ENCODE measurements around the gene ZNF318.
"Not testable (repeated sequence)": the region's sequence is repeated elsewhere in the genome, so short reads cannot be mapped to it uniquely, and the experiment has no call there.

Gene ZNF318

DNA sequence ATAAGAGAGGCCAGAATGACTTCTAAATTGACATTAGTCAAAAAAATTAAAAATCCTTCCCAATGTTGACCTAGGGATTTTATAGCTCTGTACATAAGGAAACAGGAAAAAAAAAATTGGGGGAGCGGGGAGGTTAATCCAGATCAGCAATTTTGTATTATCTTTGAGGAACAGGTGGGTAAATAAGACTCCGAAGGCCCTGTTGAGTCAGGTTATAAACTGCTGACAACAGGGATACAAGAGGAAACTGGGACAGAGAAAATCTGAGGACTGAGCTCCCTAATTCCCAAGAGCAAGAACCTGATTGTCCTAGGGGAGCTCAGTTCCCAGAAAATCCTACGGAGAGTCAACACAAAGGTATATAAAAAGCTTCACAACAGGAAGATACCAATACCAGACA lies 34.0 kb downstream of the ZNF318 start:
- DNase-seq = no peak

DNA sequence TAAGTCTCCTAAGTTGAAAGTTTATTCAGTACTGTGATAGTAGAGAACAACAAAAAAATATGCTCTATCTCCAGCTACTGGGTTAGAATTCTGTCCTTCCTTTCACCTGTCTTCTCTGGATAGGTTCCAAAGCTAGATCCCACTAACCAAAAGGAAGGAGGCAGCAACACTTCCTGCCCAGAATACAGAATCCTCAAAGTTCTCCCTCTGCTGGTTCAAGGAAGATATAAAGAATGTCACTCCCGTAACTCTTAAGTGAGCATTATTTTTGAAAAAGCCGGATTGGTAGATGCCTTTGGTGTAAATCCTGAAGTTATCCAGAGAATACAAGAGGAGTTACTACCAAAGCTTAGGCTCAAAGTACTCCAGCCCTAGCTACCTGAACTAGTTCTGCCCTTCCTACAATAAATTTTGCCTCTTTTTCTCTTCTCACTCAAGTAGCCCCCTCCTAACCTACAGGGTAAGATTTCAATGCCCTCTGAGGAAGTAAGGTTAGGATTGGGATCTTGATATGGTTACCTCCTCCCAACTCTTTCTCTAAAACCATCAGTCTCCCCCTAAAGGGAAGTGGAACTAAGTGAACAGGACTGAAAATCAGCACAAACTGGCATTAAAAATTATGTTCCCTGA lies 34.9 kb downstream of the ZNF318 start:
- no peak for DNase-seq

DNA sequence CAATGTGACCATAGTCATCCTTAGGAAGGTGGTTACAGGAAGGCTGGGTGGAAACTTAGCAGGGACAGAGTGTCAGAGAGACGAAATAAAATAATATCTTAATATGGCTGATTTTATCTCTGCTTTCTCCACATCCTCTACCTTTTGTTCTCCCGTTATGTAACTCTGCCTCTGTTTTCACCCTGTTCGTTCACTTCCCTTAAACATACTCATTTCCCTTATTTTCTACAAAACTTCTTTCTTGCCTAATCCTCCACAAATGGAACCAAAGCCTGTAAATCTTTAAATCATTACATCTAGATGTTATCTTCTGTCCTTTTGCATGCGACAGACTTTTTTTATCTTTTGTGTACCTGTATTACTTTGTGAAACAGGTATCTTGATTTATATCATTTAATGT lies 37.6 kb downstream of the ZNF318 start:
- DNase-seq = no peak

DNA sequence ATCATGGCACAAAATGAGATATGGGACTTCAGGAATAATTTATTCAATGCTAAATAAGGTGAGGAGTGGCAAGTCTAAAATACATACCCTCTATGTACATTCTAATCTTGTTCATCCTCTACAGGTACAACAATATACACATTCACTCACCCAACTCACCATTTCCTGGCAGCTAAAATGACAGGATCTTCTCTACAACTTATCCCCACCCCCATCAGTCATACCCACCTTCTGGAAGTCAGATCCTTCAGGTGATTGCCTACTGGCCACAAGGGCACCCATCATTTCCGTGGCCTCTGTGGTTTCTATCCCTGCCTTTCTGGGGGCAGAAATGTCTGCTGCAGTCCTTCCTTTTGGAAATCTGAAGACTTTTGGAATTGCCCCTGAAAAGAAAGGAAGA lies 38.0 kb downstream of the ZNF318 start:
- no peak for DNase-seq

DNA sequence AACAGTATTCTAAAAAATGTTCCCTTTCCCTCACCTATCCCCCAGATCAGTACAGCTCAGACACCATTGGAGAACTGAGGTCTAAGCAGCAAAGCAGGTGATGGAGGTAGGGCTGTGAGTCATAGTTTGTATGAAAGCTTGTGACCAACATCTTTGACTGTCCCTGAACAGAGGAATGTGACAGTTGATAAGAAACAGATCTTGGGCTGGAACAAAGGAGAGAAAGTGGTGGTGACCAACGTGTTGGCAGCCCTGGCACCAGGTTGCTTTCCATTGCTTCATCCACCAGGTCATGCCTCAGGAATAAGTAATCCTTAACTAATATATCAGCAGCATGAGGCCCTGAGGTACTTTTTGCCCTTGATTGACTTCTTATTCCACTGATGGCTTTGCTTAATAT lies 40.9 kb downstream of the ZNF318 start:
- DNase-seq = no peak

DNA sequence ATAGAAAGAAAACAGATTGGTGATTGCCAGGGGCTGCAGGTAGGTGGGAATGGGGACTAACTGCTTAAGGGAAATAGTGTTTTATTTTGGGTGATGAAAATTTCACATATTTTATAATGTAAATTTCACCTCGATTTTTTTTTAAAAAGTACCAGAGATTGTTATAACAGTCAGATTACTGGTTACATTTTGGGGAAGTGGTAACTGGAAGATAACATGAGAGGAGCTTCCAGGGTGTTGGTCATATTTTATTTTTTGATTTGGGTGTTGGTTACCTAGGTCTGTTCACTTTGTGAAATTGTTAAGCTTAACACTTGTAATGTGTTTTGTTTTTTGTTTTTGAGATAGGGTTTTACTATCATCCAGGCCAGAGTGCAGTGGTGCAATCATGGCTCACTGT lies 43.6 kb downstream of the ZNF318 start:
- DNase-seq = no peak

DNA sequence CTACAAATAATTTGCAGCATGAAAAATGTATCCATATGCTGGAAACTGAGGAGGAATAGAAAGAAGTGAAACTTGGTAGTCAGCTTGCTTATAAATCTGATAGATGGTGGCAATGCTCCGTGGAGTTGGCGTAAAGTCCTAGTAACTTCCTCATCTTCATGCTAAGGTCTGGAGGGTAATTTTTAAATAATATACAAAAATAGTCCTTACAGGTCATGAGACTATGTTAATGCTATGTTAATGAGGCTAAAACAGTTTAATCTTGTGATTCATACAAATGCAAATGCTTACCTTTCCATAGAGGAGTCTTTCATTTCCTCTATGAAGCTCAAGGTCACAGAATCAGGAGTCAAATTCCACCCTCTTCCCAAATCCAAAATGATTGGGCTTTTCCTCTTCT lies 51.4 kb downstream of the ZNF318 start:
- no peak for DNase-seq

DNA sequence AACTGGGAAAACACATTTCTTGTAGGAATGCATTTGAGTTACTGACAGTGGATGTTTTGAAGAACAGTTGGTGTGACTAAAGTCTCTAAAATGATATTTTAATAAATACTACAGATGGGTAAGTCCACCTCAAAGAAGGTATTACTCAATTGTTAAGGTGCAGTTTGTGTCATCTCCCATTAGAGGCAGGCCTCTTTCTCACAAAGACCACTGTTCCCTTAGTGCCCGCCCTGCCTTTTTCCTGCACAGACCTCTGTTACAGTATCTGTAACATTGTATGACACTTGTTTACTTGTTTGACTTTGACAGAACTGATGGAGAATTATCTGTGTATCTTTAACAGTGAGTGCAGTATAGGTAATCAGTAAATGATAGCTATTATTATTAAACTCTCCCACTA lies 55.6 kb downstream of the ZNF318 start:
- DNase-seq = no peak

DNA sequence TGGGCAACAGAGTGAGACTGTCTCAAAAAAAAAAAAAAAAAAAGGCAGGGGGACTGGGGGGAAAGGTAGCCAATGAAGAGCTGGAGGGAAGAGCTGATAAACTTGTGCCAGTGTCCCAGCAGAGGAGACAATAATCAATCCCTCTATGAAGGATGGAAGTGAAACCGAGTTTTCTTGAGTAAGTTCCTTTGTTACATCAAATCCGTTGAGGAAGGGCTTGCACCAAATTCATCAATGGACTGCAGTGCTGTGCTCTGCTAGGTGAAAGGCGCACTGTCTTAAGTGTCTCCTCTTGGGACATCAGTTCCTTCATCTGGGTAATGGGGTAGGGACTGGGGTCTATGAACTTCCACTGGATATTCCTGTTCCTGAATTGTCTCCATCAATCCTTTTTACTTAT lies 57.8 kb downstream of the ZNF318 start:
- DNase-seq = no peak

DNA sequence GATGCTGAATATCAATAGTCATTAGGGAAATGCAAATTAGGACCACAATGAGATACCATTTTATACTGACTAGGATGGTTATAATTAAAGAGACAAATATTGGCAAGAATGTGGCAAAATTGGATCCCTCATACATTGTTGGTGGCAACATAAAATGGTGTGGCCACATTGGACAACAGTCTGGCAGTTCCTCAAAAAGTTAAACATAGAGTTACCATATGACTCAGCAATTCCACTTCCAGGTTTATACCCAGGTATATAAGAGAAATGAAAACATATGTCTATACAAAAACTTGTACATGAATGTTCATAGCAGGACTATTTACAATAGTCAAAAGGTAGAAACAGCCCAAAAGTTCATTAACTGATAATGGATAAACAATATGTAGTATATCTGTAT lies 58.8 kb downstream of the ZNF318 start:
- no peak for DNase-seq

DNA sequence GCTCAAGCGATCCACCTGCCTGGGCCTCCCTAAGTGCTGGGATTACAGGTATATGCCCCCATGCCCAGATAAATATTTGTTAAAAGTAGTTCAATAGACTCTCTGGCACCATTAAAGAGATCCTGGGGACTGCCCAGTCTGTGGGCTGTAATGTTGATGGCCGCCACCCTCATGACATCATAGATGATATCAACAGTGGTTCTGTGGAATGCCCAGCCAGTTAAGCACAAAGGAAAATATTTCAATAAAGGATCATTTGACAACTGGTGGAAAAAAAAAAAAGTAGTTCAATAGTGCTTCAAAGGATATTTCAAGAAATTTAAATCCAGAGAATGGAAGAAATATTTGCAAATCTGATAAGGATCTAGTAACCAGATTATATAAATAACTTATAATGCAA lies 59.3 kb downstream of the ZNF318 start:
- no peak for DNase-seq

DNA sequence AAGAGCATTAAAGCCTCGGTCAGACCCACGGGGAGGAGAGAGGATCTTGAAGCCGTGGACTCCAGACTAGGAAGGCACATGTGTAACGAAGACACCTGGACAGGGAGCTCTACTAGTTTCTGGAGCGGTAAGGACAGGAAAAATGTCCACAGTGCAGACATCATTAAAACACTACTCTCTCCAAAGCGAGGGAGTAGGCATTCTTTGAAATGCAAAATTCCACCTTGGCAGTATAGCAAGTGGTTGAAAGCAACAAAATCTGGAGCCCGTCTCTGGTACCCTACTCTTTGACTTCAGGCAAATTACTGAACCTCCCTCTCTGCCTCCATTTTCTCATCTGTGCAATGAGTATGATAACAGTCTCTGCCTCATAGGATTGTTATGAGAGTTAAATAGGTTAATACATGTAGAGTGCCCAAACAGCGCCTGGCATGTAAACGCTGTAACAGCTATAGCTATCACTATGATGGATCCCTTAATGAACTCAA lies 60.4 kb downstream of the ZNF318 start:
- DNase-seq = no peak

DNA sequence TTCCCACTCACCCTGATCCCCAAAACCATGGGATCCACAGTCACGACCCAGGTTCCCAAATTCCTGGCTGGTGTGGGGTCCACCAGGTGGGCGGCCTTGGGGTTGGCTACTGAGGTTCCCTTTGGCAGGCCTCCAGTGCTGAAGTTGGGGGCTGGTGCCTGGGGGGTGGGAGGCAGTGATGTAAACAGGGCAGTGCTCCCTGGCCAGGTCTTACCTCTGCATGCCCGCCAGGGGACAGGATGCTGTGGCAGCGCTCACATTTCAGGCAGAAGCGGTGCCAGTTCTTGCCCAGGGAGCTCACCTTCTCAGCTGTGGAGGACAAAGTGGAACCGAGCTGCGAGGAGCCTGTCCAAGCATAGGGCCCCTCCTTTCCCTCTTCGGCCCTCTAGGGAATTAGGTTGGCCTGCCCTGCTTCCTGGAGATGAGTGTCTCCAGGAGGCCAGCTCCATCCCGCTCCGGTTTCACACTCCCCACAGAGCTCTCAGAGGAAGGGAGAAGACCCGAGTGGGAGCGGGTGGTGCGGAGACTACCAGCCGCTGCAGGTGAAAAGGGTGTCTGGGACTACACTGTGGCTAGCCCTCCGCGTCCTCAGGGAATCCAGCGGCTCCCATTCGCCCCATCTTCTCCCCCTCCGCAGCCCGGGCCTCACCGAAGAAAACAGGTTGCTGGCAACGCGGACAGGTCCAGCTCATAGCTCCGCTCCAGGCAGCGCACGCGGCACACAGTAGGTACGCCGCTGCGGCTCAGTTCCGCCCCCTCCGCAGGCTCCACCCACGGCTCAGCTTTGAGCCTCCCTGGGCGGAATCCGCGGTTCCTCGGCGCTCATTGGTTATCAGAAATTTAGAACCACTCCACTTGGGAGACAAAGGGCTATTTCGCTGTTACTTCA lies 61.1 kb downstream of the ZNF318 start, which contains the start of gene CRIP3:
Gene CRIP3 (minus strand): TSS at position 726 of the 889 bp plus-strand sequence. CDS start 34 bp downstream, at position 692.
- no peak for DNase-seq

DNA sequence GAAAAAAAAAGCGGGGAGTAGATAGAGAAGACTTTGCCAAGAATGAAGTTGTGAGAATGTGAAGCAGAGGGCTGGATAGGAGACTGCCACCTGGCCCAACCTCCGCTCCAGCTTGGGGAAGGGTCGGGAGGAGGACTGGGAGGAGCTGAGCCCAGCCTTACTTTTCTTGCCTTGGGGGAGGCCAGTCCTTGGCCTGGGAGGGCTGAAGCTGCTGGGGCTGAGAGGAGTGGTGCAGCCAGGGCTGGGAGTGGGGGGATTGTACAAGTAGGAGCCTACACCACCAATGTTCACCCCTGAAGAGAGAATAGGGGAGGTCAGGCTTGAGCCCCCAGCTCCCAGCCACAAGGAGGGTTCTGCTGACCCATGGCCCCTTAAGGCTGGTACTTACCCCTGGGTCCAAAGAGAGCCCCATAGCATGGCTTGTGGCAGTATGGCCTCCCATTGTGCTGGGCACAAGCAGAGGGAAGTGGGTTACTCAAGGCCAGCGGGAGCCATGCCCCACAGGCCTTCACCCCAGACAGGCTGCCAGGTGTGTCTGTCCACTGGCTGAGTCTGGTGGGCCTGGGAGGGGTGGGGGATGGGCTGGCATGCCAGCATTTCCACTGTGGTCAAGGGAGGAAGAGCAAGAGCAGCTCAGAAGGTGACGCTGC lies 61.9 kb downstream of the ZNF318 start:
- DNase-seq = no peak

DNA sequence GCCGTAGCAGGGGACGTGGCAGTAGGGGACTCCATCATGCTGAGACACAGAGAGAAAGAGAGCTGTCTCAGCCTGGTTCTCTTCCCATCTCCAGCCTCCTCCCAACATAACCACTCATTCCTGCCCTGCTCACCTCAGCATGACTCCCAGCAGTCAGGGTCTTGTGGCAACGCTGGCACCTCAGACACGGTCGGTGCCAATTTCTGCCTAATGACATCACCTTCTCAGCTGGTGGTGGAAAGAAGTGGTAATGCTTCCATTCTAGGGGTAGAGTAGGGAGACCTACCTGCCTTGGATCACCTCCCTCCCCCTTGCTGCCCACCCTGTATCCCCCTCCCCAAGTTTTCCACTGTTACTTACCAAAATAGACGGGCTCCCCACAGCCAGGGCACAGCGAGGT lies 63.4 kb downstream of the ZNF318 start:
- DNase-seq = no peak

DNA sequence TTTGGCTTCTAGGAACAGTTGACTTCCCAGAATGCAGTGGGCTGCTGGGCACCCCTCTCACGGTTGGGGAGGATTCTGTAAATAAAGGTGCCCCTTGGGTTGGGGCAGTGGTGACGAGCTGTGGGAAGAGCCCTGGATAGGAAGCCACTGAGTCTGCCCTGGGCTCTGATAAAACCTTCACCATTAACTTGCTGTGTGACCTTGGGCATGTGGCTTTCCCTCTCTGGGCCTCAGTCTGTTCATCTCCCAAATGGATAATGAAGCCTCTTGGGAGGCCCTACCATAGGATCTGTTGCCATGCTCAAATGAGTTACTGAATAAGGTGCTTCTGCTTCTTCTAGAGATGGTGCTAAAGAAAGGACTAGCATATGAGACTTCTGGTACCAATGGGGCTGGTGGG lies 64.6 kb downstream of the ZNF318 start:
- no peak for DNase-seq

DNA sequence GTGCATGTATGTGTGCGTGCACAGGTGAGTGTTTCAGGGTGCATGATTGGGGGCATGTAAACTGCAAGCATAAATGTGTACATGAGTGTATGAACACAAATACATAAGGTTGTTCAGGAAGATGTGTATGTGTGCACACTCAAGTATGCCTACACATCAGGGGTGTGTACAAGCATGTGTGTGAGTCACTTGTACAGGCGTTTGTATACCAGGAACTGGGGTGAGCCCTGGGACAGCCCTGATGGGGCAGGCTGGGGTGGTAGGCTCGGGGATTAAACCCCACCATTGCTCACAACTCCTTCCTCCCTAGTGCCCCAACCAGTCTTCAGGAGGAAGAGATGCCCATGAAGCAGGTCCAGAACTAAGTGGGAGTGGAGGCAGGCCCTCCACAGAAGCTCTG lies 65.1 kb downstream of the ZNF318 start:
- no peak for DNase-seq

DNA sequence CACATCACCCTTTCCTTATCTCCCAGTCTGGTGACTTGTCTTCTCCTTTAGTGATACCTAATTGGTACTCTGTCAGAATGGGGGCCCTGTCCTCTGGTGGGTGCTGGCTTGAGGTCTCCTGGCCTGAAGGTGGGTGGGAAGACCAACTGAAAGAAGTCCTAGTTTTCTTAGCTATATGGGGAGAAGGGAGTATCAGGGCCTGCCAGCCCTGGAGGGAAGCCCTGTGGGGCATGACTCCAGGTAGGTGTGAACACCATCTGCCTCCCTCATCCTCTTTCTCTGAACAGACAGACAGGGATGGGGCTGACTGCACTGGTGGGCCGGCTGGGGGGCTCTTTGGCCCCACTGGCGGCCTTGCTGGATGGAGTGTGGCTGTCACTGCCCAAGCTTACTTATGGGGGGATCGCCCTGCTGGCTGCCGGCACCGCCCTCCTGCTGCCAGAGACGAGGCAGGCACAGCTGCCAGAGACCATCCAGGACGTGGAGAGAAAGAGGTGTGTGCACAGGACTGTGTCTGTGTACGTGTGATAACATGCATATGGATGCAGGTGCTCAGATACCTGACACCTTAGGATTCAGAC lies 65.6 kb downstream of the ZNF318 start:
- DNase-seq = no peak

DNA sequence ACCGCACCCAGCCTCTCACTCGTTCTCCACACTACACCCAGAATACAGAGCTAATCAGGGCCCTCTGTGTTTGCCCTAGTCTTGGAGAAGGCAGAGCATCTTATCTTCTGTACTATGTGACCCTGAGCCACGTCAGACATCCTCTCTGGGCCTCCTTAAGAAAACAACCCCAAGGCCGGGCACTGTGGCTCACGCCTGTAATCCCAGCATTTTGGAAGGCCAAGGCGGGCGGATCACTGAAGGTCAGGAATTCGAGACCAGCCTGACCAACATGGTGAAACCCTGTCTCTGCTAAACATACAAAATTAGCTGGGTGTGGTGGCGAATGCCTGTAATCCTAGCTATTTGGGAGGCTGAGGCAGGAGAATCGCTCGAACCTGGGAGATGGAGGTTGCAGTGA lies 66.4 kb downstream of the ZNF318 start:
- DNase-seq = not testable (repeated sequence)

DNA sequence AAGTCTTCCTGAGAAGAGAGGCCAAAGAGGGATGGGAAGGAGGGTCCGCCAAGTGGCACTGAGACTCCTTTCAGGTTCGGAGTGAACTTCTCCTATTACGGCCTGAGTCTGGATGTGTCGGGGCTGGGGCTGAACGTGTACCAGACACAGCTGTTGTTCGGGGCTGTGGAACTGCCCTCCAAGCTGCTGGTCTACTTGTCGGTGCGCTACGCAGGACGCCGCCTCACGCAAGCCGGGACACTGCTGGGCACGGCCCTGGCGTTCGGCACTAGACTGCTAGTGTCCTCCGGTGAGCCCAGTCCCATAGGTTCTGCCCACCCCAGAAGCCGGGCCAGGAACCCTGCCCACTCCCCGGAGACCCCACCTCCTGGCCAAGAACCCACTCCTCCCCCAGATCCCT lies 67.3 kb downstream of the ZNF318 start:
- no peak for DNase-seq

DNA sequence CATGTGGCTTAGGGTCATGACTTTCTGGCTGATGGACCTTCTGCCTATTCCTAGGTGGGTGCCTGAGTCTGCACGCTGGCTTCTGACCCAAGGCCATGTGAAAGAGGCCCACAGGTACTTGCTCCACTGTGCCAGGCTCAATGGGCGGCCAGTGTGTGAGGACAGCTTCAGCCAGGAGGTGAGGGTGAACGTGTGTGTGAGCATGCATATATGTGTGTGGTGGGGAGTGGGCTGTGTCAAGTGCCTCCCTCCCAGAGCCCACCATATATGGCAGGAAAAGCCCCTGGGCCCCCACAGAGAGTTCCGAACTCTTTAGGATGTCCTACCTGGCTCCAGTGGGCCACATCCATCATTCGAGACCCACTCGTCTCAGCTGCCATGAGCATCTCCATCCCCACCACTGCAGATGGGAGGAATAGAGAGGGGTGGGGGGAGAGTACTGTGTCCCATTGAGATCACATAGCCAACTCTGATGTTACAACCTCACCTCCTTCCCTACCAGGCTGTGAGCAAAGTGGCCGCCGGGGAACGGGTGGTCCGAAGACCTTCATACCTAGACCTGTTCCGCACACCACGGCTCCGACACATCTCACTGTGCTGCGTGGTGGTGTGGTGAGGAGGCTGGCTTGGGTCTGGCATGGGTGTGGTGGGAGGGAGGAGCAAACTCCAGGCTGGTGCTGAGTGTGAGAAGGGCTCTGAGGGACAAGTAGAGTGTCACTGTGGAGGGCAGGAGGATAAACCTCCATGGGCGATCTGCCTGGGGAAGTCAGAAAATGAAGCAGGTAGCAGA lies 68.2 kb downstream of the ZNF318 start:
- no peak for DNase-seq

Measured in NCI-H2081 treated with DMSO at 0.1 percent for 48 hours (cell line).